Stimulated activated CD4-positive, alpha-beta T cell treated with anti-CD3 and anti-CD28 coated beads, Interleukin-15, amount 100 ng/mL, for 48 hours (primary cell): ENCODE results near the gene GJC2.

Experiments
- DNase-seq, 2 donors: peaks; one replicate each; pipeline ENCODE4 v3.0.0-alpha.2; 2020; ENCODE audit warnings: low read depth in 2 of 2

Gene GJC2

DNA sequence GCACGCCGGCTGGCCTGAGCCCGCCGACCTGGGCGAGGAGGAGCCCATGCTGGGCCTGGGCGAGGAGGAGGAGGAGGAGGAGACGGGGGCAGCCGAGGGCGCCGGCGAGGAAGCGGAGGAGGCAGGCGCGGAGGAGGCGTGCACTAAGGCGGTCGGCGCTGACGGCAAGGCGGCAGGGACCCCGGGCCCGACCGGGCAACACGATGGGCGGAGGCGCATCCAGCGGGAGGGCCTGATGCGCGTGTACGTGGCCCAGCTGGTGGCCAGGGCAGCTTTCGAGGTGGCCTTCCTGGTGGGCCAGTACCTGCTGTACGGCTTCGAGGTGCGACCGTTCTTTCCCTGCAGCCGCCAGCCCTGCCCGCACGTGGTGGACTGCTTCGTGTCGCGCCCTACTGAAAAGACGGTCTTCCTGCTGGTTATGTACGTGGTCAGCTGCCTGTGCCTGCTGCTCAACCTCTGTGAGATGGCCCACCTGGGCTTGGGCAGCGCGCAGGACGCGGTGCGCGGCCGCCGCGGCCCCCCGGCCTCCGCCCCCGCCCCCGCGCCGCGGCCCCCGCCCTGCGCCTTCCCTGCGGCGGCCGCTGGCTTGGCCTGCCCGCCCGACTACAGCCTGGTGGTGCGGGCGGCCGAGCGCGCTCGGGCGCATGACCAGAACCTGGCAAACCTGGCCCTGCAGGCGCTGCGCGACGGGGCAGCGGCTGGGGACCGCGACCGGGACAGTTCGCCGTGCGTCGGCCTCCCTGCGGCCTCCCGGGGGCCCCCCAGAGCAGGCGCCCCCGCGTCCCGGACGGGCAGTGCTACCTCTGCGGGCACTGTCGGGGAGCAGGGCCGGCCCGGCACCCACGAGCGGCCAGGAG lies 8.6 kb downstream of the GJC2 start:
- no peak for DNase-seq

GRCh38 chr1:228159008-228159665 lies 9.4 kb downstream of the GJC2 start:
- no peak for DNase-seq

DNA sequence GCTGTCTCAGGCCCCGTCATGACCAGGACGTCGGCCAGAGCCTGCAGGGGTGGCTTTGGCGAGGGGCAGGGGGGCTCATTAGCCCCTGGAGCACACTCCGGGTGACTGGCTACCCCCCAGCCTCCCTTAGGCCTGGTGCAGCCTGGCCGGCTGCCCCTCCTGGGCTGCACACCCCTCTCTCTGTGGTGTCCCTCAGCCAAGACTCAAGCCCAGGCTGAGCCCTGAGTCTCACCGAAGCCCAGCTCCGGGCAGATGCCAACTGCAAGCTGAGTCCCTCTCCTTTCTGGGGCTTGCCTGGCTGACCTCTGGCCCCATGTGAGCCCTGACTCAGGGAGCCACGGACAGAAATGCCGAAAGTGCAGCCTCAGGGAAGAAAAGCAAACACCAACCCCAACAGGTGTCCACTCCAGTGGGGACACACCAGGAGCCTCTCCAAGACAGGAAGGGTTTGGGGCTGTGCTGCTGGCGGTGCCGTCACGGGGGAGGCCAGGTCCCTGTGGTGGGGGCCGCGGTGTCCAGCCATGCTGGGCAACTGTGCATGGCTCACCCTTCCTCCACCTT lies 10.6 kb downstream of the GJC2 start:
- DNase-seq, result no peak

- no peak for DNase-seq
These were observed 11.6 kb downstream of the GJC2 start for GRCh38 chr1:228161362-228161761.

DNA sequence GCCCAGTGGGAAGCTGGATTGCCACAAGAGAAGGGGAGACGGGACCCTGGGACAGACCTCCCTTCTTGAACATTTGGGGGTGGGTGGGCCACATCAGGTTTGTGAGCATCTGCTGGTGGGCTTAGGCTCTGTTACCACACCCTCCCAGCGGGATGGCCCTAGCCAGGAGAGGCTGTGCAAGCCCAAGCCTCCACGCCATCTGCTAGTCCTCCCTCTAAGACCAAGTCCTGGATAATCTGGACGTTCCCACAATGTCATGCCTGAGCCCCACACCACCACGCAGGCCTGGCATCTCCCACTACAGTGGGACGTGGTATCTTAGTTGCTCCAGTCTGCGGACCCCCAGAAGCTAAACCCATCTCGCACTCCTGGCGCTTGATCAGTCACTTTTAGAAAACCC lies 12.1 kb downstream of the GJC2 start:
- no peak for DNase-seq

GRCh38 chr1:228162286-228163006 lies 12.7 kb downstream of the GJC2 start:
- no peak for DNase-seq

- DNase-seq, result no peak
These were observed 13.4 kb downstream of the GJC2 start for GRCh38 chr1:228163007-228163753.

- no peak for DNase-seq
These were observed 14.2 kb downstream of the GJC2 start for GRCh38 chr1:228163776-228164519.

DNA sequence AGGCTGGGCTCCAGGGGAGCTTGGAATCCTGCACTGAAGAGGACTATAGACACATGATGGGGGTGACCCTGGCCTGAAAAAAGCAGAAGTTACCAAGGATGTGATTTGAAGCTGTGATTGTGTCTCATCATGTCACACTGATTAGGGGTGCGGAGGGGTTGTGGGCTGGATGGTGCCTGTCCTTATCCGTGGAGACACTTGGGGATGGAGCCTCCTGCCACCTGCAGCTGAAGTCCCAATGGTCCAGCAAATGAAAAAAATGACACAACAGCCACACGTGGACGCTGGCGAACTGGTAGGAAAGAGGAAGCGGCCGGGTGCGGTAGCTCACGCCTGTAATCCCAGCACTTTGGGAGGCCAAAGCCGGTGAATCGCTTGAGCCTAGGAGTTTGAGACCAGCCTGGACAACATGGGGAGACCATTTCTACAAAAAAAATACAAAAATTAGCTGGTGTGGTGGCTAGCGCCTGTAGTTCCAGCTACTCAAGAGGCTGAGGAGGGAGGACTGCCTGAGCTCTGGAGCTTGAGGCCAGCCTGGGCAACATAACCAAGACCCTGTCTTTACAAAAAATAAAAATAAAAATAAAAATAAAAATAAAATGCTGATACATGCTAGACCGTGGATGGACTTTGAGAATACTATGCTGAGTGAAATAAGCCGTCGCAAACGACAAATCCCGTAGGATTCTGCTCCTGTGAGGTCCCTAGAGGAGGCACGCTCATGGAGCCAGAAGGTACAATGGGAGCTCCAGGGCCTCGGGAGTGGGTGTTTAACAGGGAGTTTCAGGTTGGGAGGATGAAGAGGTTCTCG lies 15.0 kb downstream of the GJC2 start:
- no peak for DNase-seq

GRCh38 chr1:228165372-228166169 lies 15.8 kb downstream of the GJC2 start, which contains the start of gene IBA57:
IBA57 (plus strand) TSS chr1:228165804; CDS start chr1:228165817, 13 bp downstream.
- peak; percentile 99 to 100 for DNase-seq

DNA sequence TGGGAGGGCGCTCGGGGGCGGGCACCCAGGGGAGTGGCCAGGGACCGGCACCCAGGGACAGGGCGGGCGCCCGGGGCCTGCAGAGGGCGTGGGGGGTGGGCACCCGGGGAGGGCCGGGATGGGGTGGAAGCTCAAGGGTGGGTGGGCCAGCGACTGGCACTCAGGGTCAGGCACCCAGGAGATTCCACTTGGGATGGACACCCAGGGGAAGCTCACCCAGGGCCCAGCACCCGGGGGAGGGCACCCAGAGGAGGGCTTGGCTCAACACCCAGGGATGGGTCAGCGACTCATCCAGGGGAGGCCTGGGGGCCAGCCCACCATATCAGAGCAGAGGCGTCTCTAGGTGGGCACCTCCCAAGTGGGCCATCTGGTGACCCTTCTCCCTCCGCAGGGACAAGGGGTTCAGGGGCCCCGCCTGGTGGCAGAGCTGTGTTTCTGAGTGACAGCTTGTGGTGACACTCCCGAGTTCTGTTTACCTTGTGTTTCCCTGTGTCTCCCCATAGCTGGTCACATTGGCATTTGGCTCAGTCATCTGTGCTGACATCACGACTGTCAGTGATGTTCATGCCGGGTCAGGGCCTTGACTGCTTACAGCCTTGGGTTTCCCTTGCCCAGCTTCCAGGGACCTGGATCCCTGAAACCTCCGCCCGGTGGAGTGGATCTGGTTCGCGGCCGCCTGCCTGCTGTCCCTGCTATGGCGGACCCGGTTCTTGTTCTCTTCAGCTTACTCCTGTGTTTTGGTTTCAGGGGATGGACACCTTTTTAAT lies 16.6 kb downstream of the GJC2 start:
- peak; percentile 37 to 40 for DNase-seq

DNA sequence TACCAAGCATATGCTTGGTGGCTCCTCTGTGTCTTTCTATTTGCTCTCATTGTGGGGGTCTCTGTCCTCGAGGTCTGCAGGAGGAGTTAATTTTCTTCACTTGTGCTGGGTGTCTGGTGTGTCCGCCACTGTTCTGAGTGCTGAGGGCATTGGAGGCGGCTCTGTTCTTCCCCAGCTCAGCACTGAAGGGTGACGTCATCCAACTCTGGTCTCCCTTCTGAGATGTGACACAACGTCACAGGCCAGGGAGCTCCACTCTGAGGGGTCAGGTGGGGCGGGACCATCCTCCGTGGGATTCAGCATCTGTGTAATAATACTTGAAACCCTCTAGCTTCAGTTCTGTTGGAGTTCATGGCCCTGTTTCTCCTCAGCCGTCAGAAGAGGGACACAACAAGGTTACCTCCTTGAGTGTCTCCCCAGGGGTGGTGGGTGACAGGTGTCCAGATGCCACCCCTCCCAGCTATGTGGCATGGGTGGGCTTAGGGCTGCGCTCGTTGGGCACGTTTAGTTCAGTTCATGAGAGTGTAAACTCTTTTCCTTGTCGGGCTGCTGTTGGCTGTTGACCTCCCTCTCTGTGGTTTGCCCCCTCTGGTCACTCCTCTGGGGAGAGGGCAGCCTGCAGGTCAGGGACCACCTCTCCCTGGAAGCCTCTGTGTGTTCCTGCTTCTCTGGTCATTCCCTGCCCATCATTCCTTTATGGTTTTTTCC lies 19.0 kb downstream of the GJC2 start:
- DNase-seq, result no peak

DNA sequence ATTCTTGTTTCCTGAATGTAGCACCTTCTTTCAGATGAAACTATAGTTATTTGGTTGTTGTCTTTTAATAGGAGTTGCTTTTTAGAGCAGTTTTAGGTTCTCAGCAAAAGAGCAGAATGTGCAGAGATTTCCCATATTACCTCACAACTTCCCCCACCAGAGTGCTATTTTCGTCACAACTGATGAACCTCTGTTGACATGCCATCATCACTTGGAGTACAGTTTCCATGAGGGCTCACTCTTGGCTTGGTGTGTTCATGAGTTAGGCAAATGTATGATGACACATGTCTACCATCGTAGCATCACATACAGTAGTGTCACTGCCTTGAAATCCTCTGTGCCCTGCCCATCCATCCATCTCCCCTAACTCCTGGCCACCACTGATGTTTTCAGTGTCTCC lies 19.6 kb downstream of the GJC2 start:
- DNase-seq, result no peak

- DNase-seq, result no peak
These were observed 20.9 kb downstream of the GJC2 start for GRCh38 chr1:228170666-228171065.

- no peak for DNase-seq
These were observed 21.6 kb downstream of the GJC2 start for GRCh38 chr1:228171221-228171891.

DNA sequence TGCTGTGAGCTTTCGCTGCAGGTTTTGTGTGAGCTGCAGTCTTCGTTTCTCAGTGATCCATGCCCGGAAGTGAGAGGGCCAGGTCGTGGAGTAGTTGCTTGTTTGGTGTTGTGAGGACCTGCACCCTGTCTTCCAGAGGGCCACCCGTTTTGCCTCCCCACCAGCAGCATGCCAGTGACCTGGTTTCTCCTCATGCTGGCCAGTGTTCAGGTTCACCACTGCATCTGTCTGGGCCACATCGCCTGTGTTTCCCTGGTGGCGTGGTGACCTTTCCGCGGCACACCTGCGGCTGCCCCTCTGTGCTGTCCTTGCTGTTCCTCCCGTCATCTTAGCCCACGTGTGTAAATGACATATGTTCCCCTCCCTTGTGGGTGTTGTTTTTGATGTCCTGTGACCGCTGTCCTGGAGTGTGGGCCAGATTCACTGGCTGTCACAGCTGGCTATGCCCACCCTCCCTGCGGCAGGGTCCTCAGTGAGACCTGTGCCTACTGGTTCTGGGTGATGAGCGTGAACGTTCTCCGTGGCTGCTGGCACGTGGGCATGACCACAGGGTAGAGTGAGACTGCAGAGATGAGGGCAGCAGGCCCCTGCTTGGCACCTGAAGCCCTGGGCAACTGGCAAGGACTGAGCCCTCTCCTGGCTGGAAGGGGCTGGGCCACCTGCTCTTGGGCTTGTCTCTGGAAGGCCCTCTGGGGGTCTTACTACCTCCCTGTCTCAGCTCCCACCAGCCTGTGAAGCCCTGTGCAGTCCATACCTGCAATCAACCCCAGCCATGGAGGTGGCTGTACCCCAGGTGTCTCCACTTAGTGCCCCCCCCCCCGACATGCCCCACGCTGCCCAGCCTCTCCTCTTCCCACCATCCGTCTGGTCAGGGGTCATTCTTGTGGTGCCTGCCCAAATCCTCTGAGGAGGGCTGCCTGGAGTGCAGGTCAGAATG lies 23.1 kb downstream of the GJC2 start:
- no peak for DNase-seq
